Daoy (cell line): ENCODE results near the gene RBM46. TPM values are rescaled to one million over a fixed set of nuclear protein-coding genes. Genes with fewer than 3 reads are reported as not detected.
A peak's percentile ranks its signal among the peaks of the same experiment; 100 is the strongest.

Experiments
- DNase-seq: peaks from one replicate; pipeline ENCODE4 v3.0.0-alpha.2; 2015; ENCODE audit warnings: low read depth
- total RNA-seq: library from RNA; depleted of rRNA; stranded (reverse); fragments of >200 nt; shearing (Covaris generic); gene quantifications from 2 replicates; pipeline ENCODE4 v1.2.3, GENCODE V29; 2014; rRNA removed

RBM46 gene, protein sequence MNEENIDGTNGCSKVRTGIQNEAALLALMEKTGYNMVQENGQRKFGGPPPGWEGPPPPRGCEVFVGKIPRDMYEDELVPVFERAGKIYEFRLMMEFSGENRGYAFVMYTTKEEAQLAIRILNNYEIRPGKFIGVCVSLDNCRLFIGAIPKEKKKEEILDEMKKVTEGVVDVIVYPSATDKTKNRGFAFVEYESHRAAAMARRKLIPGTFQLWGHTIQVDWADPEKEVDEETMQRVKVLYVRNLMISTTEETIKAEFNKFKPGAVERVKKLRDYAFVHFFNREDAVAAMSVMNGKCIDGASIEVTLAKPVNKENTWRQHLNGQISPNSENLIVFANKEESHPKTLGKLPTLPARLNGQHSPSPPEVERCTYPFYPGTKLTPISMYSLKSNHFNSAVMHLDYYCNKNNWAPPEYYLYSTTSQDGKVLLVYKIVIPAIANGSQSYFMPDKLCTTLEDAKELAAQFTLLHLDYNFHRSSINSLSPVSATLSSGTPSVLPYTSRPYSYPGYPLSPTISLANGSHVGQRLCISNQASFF
- total RNA-seq: not detected in 2 replicates

- DNase-seq: no peak
Measured at GRCh38 chr4:154781126-154781982, at the start of gene RBM46. Gene RBM46, plus strand, starts transcription at chr4:154781272. Its CDS starts 15,481 bp downstream, at chr4:154796753.

DNA sequence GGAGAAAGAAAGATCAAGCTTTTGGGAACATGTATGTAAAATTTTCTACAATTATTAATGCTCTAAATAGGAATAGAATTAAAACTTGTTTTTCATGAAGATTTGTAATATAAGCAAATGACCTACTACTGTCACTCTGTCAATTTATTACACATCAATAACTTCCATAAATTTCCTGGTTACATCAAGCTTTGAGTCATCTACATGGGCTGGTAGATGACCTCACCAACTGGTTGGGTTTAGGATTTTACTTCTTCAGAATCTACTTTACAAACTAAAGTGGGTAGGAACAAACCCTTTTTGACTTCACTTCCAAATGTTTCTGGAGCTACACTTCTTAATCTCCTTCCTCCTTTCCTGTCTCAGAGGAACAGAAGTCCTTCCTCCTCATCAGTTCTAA, 49.3 kb upstream of the RBM46 start:
- DNase-seq: no peak

- DNase-seq: no peak
Measured at GRCh38 chr4:154732669-154733068, 48.4 kb upstream of the RBM46 start.

DNA sequence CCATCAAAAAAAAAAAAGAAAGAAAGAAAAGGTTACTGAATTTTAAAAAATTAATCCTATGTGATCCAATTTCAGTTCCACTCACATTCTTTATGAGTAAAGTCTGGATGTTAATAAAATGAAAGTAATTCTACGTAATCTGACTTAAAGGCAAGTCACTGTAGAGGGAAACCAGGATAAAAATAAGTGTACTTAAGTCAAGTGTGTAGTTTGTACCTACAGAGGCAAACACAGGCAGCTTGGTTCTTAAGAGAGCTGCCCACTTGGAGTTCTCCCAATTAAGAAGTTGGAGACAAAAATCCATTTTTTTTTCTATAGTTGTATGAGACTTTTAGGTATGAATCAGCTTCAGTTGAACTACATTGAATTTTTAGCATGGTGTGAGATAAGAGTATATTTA, 44.3 kb upstream of the RBM46 start:
- no peak for DNase-seq

DNA sequence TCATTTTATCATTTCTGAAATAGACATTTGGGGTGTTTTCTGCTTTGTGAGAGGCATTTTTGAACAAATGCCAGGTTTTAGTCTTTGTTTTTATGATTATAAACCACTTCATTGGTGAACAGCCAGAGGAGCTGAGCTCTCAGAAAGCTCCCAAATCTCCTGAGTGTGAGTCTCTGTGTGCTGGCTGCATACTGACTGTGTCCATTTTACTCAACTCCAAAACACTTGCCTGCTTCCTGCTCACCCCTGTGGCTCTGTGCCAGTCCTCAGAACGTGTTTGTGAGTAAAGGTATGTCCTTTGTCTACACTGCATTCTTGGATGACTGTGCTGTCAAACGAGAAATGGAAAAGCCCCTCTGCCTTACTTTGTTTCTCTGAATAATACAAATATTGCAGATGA, 42.6 kb upstream of the RBM46 start:
- DNase-seq: no peak

GRCh38 chr4:154739111-154739510, 42.0 kb upstream of the RBM46 start:
- no peak for DNase-seq

GRCh38 chr4:154740462-154740861, 40.6 kb upstream of the RBM46 start:
- DNase-seq: no peak

DNA sequence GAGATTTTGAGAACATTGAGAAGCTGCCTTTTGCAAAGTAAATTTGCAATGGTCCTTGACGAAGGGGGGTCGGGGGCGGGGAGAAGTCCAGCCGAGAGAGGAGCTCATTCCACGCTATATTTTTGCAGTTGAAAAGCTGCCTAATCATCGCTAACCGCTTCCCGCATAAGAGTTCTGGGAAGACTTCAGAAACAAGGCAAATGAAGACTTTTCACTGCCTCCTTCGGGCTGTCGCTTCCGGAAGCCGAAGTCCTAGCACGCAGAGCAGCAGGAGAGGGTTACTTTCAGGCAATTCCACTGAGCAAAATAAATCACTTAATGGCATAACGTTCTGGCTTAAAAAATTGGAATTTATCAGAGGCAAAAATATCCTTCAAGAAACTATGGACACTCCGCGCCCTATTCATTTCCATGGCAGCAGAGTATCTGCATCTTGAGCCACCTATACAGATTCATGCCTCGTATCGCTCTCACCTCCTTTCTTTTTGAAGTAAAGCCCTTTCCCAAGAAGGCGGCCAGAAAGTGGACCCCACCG, 39.9 kb upstream of the RBM46 start:
- DNase-seq: no peak

GRCh38 chr4:154741922-154742850, 38.9 kb upstream of the RBM46 start:
- DNase-seq: no peak

- DNase-seq: peak; percentile 62
Measured at GRCh38 chr4:154743683-154744340, 37.3 kb upstream of the RBM46 start, which contains the start of gene LRAT. Gene LRAT, plus strand, starts transcription at chr4:154744000. Its CDS starts 327 bp downstream, at chr4:154744327.

DNA sequence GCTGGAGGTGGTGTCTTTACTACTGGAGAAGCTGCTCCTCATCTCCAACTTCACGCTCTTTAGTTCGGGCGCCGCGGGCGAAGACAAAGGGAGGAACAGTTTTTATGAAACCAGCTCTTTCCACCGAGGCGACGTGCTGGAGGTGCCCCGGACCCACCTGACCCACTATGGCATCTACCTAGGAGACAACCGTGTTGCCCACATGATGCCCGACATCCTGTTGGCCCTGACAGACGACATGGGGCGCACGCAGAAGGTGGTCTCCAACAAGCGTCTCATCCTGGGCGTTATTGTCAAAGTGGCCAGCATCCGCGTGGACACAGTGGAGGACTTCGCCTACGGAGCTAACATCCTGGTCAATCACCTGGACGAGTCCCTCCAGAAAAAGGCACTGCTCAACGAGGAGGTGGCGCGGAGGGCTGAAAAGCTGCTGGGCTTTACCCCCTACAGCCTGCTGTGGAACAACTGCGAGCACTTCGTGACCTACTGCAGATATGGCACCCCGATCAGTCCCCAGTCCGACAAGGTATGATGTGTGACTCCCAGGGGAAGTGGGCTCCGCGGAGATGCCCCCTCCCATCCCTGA, 36.6 kb upstream of the RBM46 start:
- DNase-seq: no peak

GRCh38 chr4:154757713-154758112, 23.4 kb upstream of the RBM46 start:
- no peak for DNase-seq

DNA sequence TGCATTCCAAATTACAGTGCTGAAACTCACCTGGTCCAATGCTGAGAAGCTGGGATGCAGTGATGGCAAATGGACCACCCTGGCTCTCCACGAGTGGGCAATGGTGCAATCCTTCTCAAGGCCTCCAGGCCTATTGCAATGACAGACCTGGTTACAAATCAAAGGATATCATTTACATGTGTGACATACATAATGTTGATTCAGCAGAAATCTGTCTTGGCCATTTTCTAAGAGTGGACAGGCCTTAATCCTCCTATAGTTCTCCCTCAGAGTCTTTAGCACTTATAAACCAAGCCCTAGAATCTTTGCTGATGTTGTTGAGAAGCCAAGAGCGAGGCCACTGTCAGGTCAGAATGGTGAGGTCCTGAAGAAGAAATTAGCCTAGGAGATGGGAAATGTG, 20.2 kb upstream of the RBM46 start:
- DNase-seq: no peak

DNA sequence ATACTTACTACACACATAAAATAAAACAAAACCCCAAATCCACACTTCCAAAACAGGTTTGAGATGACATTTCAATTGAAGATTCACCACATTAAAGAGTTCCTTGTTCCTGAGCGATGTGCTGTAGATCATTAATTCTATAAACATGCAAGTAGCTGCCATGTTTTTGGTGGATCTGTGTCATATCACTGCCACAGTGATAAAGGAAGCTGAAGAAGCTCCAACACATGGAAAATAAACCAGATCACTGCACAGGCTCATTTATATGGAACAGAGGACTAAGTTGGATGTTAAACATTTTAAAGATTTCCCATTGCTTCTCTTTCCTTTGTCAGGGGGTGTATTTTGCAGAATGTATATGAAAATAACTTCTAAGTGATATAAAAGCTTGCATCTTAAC, 2.8 kb upstream of the RBM46 start:
- no peak for DNase-seq

DNA sequence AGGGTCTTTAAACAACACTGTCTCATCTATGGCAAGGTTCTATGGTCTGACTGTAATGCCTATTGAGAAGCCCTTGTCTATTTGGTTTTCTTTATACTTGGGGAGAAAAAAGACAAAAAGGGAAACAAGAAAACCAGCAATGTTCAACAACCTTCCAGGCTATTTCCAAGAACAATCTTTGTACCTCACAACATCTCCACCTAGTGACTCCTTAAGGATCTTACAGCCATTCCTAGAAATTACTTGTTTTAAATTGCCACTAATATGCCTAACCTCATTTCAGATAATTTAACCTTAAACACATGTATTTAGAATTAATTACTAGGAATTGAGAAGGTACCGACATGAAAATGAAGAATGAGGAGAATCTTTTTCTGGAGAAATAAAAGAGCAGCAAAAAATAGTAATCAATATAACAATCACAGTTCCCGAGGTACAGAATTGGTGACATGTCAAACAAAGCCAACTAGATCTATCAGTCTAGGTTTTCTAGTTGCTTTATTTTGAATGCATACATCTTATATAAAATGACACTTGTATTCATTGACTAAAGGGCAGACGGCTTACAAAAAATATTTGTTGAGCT, 1.6 kb upstream of the RBM46 start:
- no peak for DNase-seq

DNA sequence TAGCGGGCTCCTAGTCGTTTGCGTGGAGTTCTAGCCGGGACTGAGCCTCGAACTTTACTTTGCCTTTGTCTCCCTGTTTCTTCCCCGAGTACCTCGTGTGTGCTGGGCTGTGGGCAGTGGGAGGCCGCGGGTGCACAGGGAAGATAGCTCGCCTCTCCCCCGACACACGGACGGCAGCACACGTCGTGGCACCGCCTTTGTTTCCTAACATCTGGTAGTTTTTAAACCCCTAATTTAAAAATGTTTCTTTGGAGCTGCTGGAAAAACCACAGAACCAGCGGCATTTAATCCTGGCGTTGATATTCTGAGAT, 866 bp downstream of the RBM46 start:
- no peak for DNase-seq

GRCh38 chr4:154807042-154807630, 26.1 kb downstream of the RBM46 start:
- no peak for DNase-seq

- no peak for DNase-seq
Measured at GRCh38 chr4:154818230-154818629, 37.2 kb downstream of the RBM46 start.

DNA sequence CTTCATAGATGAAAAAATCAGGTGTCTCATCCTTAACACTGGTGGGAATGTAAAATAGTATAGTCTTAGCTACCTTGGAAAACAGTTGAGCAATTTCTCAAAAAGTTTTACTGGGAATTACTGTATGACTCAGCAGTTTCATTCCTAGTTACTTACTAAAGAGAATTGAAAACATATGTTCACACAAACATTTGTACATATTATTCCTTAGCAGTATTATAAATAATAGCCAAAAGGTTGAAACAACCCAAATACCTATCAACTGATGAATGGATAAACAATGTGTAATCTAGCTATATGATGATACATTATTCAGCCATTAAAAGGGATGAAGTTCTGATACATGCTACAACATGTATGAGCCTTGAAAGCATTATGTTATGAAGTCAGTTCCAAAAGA, 41.7 kb downstream of the RBM46 start:
- DNase-seq: no peak

GRCh38 chr4:154836030-154836429, 55.0 kb downstream of the RBM46 start:
- DNase-seq: no peak
